Tibial nerve (tissue), 4 donors: Measurements from ENCODE around the gene ADH1C. TPM values are rescaled to one million over a fixed set of nuclear protein-coding genes. Genes with fewer than 3 reads are reported as not detected.
A peak's percentile ranks its signal among the peaks of the same experiment; 100 is the strongest.

Experiments used
- DNase-seq, 2 donors: peaks; one replicate each; pipeline ENCODE4 v3.0.0-alpha.2; 2019; ENCODE audit warnings: low spot score in 2 of 2
- H3K27ac ChIP-seq, 4 donors: fragments of 200-600 bp; sonication (generic) in 3 of 4; one replicate each; pipeline ENCODE4 v1.5.1; 2017 to 2019; ENCODE audit warnings: mild to moderate bottlenecking in 1 of 4
- H3K27me3 ChIP-seq, 2 donors: fragments of 200-600 bp; sonication (generic) in 1 of 2; one replicate each; pipeline versions ENCODE4 v1.5.1 to v1.6.0; 2017 to 2019
- H3K36me3 ChIP-seq, 3 donors: fragments of 200-600 bp; sonication (generic); one replicate each; pipeline ENCODE4 v1.5.1; 2018 to 2019
- H3K4me1 ChIP-seq, 4 donors: fragments of 200-600 bp; sonication (generic) in 3 of 4; one replicate each; pipeline ENCODE4 v1.5.1; 2017 to 2019
- H3K4me3 ChIP-seq, 4 donors: fragments of 200-600 bp; sonication (generic) in 3 of 4; one replicate each; pipeline ENCODE4 v1.5.1; 2017 to 2019; ENCODE audit warnings: mild to moderate bottlenecking in 1 of 4, moderate library complexity in 1 of 4
- H3K9me3 ChIP-seq, 4 donors: fragments of 200-600 bp; sonication (generic) in 3 of 4; one replicate each; pipeline ENCODE4 v1.5.1; 2017 to 2019
- CTCF ChIP-seq, 5 experiments: fragments of 200-600 bp in 3 of 5; fragments of 450-650 bp in 2 of 5; sonication (generic) in 3 of 5; IDR thresholded peaks; one replicate each; pipeline ENCODE4 v1.5.1; 2016 to 2019; ENCODE audit warnings: antibody characterized with exemption in 5 of 5, mild to moderate bottlenecking in 3 of 5, moderate library complexity in 2 of 5
- EP300 ChIP-seq, 2 donors: sonication (generic); formaldehyde crosslinking; IDR thresholded peaks; one replicate each; pipeline ENCODE4 v1.6.1; 2017; ENCODE audit warnings: antibody characterized with exemption in 2 of 2, mild to moderate bottlenecking in 1 of 2
- POLR2A ChIP-seq, 2 donors: fragments of 450-650 bp; IDR thresholded peaks; one replicate each; pipeline ENCODE4 v1.6.1; 2017; ENCODE audit warnings: antibody characterized with exemption in 2 of 2, mild to moderate bottlenecking in 2 of 2, moderate library complexity in 2 of 2
- WGBS, 2 donors: methylation state at CpG; one replicate each; pipeline ENCODE4 v1.1.5; 2018; 5-methylcytosine and 5-hydroxymethylcytosine counted together
- total RNA-seq, 4 donors: library from RNA; depleted of rRNA; stranded (reverse); fragments of >200 nt; gene quantifications; one replicate each; pipeline ENCODE4 v1.1.0, GENCODE V29; 2016

ADH1C gene
- total RNA-seq, 4 donors from 2014 or later = 44.7 to 186 (median 151) TPM

DNA sequence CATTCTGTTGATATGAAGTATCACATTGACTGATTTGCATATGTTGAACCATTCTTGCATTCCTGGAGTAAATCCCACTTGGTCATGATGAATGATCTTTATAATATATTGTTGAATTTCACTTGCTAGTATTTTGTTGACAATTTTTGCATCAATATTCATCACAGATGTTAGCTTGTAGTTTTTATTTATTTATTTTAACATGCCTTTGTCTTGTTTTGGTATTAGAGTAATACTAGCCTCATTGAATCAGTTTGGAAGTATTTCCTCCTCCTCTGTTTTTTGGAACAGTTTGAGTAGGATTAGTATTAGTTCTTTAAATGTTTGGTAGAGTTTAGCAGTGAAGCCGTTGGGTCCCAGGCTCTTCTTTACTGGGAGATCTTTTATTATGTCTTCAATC, 13.9 kb upstream of the ADH1C start:
- Histone ChIP-seq H3K27me3 (no peaks in the 10 kb centered on the region), H3K4me3 (no peak overlapping the region), H3K4me1 (peaks cover 0 to 14% (median 0%) of the 10 kb centered on the region in 4 donors), H3K36me3 (no peaks in the 10 kb centered on the region), H3K9me3 (peaks cover 0 to 12% (median 0%) of the 10 kb centered on the region in 4 donors), H3K27ac (no peak overlapping the region)
- no peak for DNase-seq
- WGBS, 2 donors = 87 to 89% methylated on average over 1 of the region's 1 CpG
- TF ChIP-seq CTCF (IDR thresholded peaks at IDR 0.05) = no peak
- no peak for TF ChIP-seq POLR2A (IDR thresholded peaks at IDR 0.05)
- no peak for TF ChIP-seq EP300 (IDR thresholded peaks at IDR 0.05)

DNA sequence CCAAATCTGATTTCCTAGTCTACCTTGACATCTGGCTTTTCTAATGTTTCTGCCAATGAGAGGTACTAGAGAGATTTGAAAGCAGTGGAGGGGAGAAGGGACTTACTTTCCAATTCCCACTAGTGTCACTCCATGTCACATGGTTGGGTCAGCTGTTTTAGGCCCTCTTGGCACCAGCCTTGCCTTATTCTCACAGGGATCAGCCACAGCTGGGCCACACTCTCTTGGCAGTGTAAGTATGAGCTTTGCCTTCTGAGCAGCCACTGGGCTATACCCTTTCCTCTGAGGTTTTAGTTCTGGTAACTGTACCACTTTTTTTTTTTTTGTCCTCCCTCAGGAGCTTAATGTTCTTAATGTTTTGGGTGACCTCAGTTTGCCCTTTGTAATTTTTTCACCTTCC, 10.2 kb upstream of the ADH1C start:
- H3K36me3 ChIP-seq = no peaks in the 10 kb centered on the region
- H3K4me3 ChIP-seq = no peak overlapping the region
- no peak for DNase-seq
- peaks cover 0 to 12% (median 0%) of the 10 kb centered on the region in 4 donors for H3K9me3 ChIP-seq
- TF ChIP-seq POLR2A (IDR thresholded peaks at IDR 0.05) (no peak), EP300 (IDR thresholded peaks at IDR 0.05) (peak in 1 of 2 donors; percentile 6), CTCF (IDR thresholded peaks at IDR 0.05) (no peak)
- H3K4me1 ChIP-seq = peaks cover 0 to 14% (median 0%) of the 10 kb centered on the region in 4 donors
- peak overlapping the region in 3 of 4 donors; percentile 26 to 79 (median 69) for H3K27ac ChIP-seq
- no peaks in the 10 kb centered on the region for H3K27me3 ChIP-seq

DNA sequence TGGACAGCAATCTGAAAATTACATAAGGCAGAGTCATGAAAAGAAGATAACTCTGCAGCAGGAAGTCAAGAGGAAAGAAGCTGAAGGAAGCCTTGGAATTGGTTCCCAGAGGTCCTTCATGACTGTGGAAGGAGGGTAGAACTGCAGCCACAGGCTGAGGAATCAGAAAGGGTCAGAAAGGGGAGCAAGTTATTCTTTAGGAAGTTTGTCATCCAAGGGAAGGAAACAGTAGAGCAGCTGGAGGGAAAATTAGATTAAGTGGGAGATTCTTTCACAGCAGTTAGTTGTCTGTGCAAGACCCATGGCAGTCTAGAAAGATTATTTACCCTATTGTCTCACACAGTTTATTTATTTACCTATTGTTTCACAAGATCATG, 9.3 kb upstream of the ADH1C start:
- TF ChIP-seq CTCF (IDR thresholded peaks at IDR 0.05) (no peak), POLR2A (IDR thresholded peaks at IDR 0.05) (no peak), EP300 (IDR thresholded peaks at IDR 0.05) (no peak)
- Histone ChIP-seq H3K4me1 (peaks cover 0 to 14% (median 0%) of the 10 kb centered on the region in 4 donors), H3K4me3 (no peak overlapping the region), H3K27me3 (no peaks in the 10 kb centered on the region), H3K9me3 (peaks cover 0 to 12% (median 0%) of the 10 kb centered on the region in 4 donors), H3K27ac (peak overlapping the region in 3 of 4 donors; percentile 26 to 79 (median 69)), H3K36me3 (no peaks in the 10 kb centered on the region)
- DNase-seq = no peak

DNA sequence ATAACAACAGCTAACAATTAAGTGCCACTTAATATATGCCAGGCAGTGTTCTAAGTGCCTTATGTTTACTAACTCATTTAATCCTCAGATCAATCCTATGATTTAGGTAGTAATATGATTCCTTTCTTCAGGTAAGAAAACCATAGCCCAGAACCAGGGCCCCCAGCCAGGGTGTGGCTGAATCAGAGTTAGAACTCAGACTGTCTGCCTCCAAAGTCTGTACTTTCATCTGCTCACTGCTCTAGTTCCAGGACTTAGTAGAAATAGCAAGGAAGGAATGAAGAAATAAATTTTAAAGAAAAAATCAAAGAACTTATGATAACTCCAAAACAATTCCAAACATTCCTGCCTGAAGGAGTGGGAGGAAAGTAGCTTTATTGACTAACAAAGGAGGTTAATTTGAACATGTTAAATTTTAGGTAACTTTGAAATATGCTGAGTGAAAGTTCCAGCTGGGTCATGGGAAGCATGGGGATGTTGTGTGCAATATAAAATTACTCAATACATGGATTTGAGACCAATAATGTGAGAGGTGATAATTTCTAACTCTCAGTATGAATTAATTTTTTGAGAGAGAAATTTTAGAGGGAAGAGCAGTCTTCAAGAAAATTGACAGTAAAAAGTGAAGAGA, 8.8 kb upstream of the ADH1C start:
- H3K27ac ChIP-seq = peak overlapping the region in 3 of 4 donors; percentile 26 to 79 (median 69)

More for the DNA sequence above, 8.8 kb upstream of the ADH1C start:
- H3K36me3 ChIP-seq = no peaks in the 10 kb centered on the region
- no peak for TF ChIP-seq POLR2A (IDR thresholded peaks at IDR 0.05)
- no peak for TF ChIP-seq EP300 (IDR thresholded peaks at IDR 0.05)
- TF ChIP-seq CTCF (IDR thresholded peaks at IDR 0.05) = no peak
- H3K9me3 ChIP-seq = peaks cover 0 to 12% (median 0%) of the 10 kb centered on the region in 4 donors
- no peak for DNase-seq
- peaks cover 0 to 14% (median 0%) of the 10 kb centered on the region in 4 donors for H3K4me1 ChIP-seq
- H3K27me3 ChIP-seq = no peaks in the 10 kb centered on the region
- no peak overlapping the region for H3K4me3 ChIP-seq
